ENCODE measurements around the gene CDC16. TPM values are rescaled to one million over a fixed set of nuclear protein-coding genes. Genes with fewer than 3 reads are reported as not detected.

Gene CDC16
- total RNA-seq, 1 donor from 2014 or later, result 51.8 TPM

DNA sequence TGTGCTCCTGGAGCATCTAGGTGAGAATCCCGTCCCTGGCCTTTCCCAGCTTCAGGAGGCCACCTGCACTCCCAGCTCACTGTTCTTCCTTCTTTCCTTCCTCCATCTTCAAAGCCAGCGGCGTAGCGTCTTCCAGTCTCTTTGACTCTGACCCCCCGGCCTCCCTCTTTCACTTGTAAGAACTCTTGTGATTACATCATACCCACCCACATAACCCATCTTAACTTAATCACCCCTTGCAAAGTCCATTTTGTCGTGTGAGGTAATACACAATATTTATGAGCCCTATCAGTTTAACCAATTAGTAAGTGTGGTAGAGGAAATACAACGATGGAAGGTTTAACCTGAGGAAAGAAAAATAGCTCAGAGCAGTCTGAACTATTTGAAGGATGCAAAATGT, 4.6 kb upstream of the CDC16 start:
- no peak for DNase-seq (ENCODE audit: low read depth)
- TF ChIP-seq, protein P1, sequence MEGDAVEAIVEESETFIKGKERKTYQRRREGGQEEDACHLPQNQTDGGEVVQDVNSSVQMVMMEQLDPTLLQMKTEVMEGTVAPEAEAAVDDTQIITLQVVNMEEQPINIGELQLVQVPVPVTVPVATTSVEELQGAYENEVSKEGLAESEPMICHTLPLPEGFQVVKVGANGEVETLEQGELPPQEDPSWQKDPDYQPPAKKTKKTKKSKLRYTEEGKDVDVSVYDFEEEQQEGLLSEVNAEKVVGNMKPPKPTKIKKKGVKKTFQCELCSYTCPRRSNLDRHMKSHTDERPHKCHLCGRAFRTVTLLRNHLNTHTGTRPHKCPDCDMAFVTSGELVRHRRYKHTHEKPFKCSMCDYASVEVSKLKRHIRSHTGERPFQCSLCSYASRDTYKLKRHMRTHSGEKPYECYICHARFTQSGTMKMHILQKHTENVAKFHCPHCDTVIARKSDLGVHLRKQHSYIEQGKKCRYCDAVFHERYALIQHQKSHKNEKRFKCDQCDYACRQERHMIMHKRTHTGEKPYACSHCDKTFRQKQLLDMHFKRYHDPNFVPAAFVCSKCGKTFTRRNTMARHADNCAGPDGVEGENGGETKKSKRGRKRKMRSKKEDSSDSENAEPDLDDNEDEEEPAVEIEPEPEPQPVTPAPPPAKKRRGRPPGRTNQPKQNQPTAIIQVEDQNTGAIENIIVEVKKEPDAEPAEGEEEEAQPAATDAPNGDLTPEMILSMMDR (IDR thresholded peaks at IDR 0.05; ENCODE audit: insufficient read depth, low read length, poor library complexity, severe bottlenecking), result no peak
- no peak overlapping the region for H3K4me3 ChIP-seq (ENCODE audit: low read depth, low read length)
- no peaks in the 10 kb centered on the region for H3K36me3 ChIP-seq (ENCODE audit: control insufficient read depth, insufficient read depth, low read length)
- peaks cover 3% of the 10 kb centered on the region for H3K27me3 ChIP-seq (ENCODE audit: control insufficient read depth, insufficient read depth, low read length)

DNA sequence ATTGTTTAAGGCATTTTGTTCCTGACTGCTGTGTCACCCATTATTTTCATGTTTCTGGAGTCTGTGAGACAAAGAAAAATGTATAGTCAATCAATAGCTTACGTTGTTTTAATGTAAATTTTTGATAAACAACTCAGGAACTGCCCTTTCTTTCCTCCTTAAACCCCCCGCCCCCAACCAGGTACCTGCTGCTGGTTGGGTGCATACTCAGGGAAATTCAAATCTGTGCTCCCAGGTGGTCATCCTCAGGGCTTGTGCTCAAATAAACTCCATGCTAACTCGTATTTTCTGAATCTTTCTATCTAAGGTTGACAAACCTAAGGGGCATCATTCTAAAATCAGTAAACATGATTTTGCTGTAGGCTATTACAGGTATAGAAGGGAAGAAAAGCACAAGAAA, 4.1 kb upstream of the CDC16 start:
- Histone ChIP-seq H3K36me3 (ENCODE audit: control insufficient read depth, insufficient read depth, low read length) (no peaks in the 10 kb centered on the region), H3K4me3 (ENCODE audit: low read depth, low read length) (no peak overlapping the region), H3K27me3 (ENCODE audit: control insufficient read depth, insufficient read depth, low read length) (peaks cover 3% of the 10 kb centered on the region)
- DNase-seq (ENCODE audit: low read depth), result no peak
- TF ChIP-seq, protein P1 (IDR thresholded peaks at IDR 0.05; ENCODE audit: insufficient read depth, low read length, poor library complexity, severe bottlenecking), result no peak

DNA sequence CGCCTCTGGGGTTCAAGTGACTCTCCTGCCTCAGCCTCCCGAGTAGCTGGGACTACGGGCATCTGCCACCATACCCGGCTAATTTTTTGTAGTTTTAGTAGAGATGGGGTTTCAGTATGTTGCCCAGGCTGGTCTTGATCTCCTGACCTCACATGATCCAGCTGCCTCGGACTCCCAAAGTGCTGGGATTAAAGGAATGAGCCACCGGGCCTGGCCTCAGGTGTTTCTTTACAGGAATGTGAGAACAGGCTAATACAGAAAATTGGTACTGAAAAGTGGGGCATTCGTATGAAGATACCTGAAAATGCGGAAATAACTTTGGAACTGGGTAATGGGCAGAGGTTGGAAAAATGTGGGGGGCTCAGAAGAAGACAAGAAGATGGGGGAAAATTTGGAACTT, 2.8 kb upstream of the CDC16 start:
- TF ChIP-seq, protein P1 (IDR thresholded peaks at IDR 0.05; ENCODE audit: insufficient read depth, low read length, poor library complexity, severe bottlenecking), result no peak
- Histone ChIP-seq H3K4me3 (ENCODE audit: low read depth, low read length) (no peak overlapping the region), H3K27me3 (ENCODE audit: control insufficient read depth, insufficient read depth, low read length) (peaks cover 3% of the 10 kb centered on the region), H3K36me3 (ENCODE audit: control insufficient read depth, insufficient read depth, low read length) (no peaks in the 10 kb centered on the region)
- no peak for DNase-seq (ENCODE audit: low read depth)

DNA sequence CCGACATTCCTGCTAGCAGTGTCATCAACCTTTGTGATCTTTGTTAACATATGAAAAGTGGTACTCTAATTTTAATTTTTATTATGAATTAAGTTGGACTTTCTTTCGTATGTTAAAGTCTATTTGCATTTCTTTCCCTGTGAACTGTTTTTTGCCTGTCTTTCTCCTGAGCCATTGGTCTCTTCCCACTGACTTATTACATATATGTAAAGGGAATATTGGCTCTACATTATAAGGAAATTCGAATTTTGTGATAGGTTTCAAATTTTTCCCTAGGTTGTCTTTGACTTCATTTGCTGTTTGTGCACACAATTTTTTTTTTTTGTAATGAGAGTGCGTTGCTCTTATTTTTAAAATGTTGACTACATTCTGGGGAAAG, 442 bp upstream of the CDC16 start:
- TF ChIP-seq, protein P1 (IDR thresholded peaks at IDR 0.05; ENCODE audit: insufficient read depth, low read length, poor library complexity, severe bottlenecking), result no peak
- no peaks in the 10 kb centered on the region for H3K36me3 ChIP-seq (ENCODE audit: control insufficient read depth, insufficient read depth, low read length)
- no peaks in the 10 kb centered on the region for H3K27me3 ChIP-seq (ENCODE audit: control insufficient read depth, insufficient read depth, low read length)
- peak overlapping the region; percentile 96 for H3K4me3 ChIP-seq (ENCODE audit: low read depth, low read length)
- DNase-seq (ENCODE audit: low read depth), result no peak

DNA sequence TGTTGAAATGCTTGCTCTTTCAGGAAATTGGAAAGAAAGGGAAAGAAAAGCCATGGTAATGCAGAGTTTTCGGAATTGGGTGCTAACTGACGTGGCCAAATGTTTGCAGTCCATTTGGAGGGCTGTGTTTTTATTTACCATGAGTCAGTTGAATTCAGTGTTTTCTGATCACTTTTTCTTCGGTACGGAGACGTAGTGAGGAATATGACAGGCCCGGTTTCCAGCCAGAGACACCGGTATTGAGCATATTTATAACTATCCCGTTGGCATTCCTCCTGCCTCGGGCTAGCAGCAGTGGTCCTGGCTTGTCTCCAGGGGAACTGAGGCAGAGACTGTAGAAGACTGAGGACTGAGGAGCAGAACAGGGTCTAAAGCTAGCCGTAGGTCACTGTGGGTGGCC, 1.0 kb downstream of the CDC16 start:
- no peaks in the 10 kb centered on the region for H3K36me3 ChIP-seq (ENCODE audit: control insufficient read depth, insufficient read depth, low read length)
- DNase-seq (ENCODE audit: low read depth), result no peak
- H3K27me3 ChIP-seq (ENCODE audit: control insufficient read depth, insufficient read depth, low read length), result no peaks in the 10 kb centered on the region
- H3K4me3 ChIP-seq (ENCODE audit: low read depth, low read length), result peak overlapping the region; percentile 96
- TF ChIP-seq, protein P1 (IDR thresholded peaks at IDR 0.05; ENCODE audit: insufficient read depth, low read length, poor library complexity, severe bottlenecking), result no peak

DNA sequence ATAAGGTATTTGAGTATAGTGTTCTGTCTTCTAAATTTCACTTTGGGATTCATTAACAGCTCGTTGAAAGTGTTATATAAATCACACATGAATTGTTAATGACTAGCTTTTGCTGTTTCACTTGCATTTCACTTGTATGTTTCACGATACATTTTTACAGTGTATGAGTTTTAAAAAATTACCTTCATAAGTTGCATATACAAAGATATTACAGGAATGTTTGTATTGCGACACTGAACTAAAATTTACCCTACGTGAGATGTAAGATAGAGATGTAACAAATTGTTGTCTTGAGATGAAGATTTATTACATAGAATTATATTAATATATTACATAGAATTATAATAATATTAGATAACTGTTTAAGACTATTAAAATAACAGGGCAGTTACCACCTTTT, 1.5 kb downstream of the CDC16 start:
- no peaks in the 10 kb centered on the region for H3K36me3 ChIP-seq (ENCODE audit: control insufficient read depth, insufficient read depth, low read length)
- TF ChIP-seq, protein P1 (IDR thresholded peaks at IDR 0.05; ENCODE audit: insufficient read depth, low read length, poor library complexity, severe bottlenecking), result no peak
- DNase-seq (ENCODE audit: low read depth), result no peak
- no peaks in the 10 kb centered on the region for H3K27me3 ChIP-seq (ENCODE audit: control insufficient read depth, insufficient read depth, low read length)
- H3K4me3 ChIP-seq (ENCODE audit: low read depth, low read length), result peak overlapping the region; percentile 96

All from kidney epithelial cell (primary cell).